ENCODE data around the gene UPK2. TPM values are rescaled to one million over a fixed set of nuclear protein-coding genes. Genes with fewer than 3 reads are reported as not detected.

UPK2 gene
- polyA plus RNA-seq, 1 donor from 2014 or later, result not detected

DNA sequence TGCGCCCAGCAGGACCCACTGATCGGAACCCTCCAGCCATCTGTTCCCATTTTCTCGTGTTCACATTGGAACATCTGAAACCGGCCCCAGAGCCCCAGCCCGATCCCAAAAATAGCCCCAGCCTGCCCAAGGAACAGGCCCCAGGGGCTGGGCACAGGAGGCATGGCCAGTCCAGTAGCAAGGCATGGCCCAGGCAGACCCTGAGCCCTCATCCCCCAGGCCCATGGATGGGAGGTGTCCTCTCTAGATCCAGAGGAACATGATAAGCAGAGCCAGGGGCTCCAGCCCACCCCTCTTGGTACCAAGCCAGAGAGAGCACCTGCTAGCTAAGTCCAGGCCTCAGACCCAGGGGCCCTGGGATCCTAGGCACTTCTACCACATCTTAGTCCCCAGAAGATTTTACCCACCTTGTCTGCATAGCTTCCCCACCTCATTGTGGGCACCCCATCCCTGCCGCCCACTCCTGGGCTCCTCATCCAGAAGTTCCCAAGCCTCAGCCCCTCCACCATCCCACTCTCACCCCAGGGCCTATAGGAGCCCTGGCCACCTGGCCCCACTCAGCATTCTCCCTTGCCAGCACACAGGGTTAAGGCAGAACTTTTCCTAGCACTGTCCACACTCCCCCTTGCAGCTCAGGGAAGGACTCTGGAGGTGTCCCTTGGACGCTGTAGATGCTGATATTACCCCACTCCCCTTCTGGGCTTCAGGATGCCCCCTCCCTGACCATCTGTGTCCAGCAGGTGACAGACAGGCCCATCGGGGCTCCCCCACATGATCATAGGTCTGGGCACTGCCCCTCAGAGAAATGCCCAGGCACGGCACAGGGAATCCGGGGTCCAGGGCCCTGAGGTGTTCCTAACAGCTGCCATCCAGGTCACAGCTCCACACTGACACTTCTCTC, 39.9 kb upstream of the UPK2 start:
- H3K9ac ChIP-seq (ENCODE audit: low read length), result no peak overlapping the region
- no peak overlapping the region for H3K4me3 ChIP-seq (ENCODE audit: low read length)
- H3K36me3 ChIP-seq (ENCODE audit: insufficient read depth, low read length), result no peaks in the 10 kb centered on the region
- H3K27me3 ChIP-seq (ENCODE audit: insufficient read depth, low read depth, low read length), result no peaks in the 10 kb centered on the region
- no peak overlapping the region for H3K4me2 ChIP-seq (ENCODE audit: low read length)
- no peaks in the 10 kb centered on the region for H3K9me2 ChIP-seq (ENCODE audit: insufficient read depth, low read length)
- no peak overlapping the region for H3K27ac ChIP-seq (ENCODE audit: low read length)
- no peaks in the 10 kb centered on the region for H3K9me3 ChIP-seq (ENCODE audit: low read length)
- peaks cover 11% of the 10 kb centered on the region for H4K20me1 ChIP-seq (ENCODE audit: insufficient read depth)
- peaks cover 49% of the 10 kb centered on the region for H3K79me2 ChIP-seq (replicated peaks; ENCODE audit: insufficient read depth, low read length)
- no peak overlapping the region for H2AFZ ChIP-seq (ENCODE audit: low read depth, low read length)
- no peaks in the 10 kb centered on the region for H3F3A ChIP-seq (ENCODE audit: insufficient read depth, low read length, poor library complexity, severe bottlenecking)
- TF ChIP-seq MXI1 (conservative IDR thresholded peaks at IDR 0.05; ENCODE audit: poor library complexity, severe bottlenecking) (no peak), EZH2 (IDR thresholded peaks at IDR 0.05; ENCODE audit: borderline replicate concordance, insufficient read depth, low read length, poor library complexity, severe bottlenecking) (no peak), SMC3 (conservative IDR thresholded peaks at IDR 0.05; ENCODE audit: poor library complexity) (no peak), CTCF (IDR thresholded peaks at IDR 0.05; ENCODE audit: poor library complexity, severe bottlenecking) (no peak), RAD21 (conservative IDR thresholded peaks at IDR 0.05) (no peak), EP300 (conservative IDR thresholded peaks at IDR 0.05; ENCODE audit: poor library complexity, severe bottlenecking) (no peak), POLR2AphosphoS5 (IDR thresholded peaks at IDR 0.05) (no peak), TAF1 (IDR thresholded peaks at IDR 0.05; ENCODE audit: low read depth) (no peak)
- TF ChIP-seq, protein P1, sequence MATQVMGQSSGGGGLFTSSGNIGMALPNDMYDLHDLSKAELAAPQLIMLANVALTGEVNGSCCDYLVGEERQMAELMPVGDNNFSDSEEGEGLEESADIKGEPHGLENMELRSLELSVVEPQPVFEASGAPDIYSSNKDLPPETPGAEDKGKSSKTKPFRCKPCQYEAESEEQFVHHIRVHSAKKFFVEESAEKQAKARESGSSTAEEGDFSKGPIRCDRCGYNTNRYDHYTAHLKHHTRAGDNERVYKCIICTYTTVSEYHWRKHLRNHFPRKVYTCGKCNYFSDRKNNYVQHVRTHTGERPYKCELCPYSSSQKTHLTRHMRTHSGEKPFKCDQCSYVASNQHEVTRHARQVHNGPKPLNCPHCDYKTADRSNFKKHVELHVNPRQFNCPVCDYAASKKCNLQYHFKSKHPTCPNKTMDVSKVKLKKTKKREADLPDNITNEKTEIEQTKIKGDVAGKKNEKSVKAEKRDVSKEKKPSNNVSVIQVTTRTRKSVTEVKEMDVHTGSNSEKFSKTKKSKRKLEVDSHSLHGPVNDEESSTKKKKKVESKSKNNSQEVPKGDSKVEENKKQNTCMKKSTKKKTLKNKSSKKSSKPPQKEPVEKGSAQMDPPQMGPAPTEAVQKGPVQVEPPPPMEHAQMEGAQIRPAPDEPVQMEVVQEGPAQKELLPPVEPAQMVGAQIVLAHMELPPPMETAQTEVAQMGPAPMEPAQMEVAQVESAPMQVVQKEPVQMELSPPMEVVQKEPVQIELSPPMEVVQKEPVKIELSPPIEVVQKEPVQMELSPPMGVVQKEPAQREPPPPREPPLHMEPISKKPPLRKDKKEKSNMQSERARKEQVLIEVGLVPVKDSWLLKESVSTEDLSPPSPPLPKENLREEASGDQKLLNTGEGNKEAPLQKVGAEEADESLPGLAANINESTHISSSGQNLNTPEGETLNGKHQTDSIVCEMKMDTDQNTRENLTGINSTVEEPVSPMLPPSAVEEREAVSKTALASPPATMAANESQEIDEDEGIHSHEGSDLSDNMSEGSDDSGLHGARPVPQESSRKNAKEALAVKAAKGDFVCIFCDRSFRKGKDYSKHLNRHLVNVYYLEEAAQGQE (IDR thresholded peaks at IDR 0.05; ENCODE audit: borderline replicate concordance), result no peak

- Histone ChIP-seq H3K27ac (ENCODE audit: low read length) (no peak overlapping the region), H3F3A (ENCODE audit: insufficient read depth, low read length, poor library complexity, severe bottlenecking) (no peaks in the 10 kb centered on the region), H2AFZ (ENCODE audit: low read depth, low read length) (no peak overlapping the region), H4K20me1 (ENCODE audit: insufficient read depth) (peaks cover 19% of the 10 kb centered on the region), H3K27me3 (ENCODE audit: insufficient read depth, low read depth, low read length) (no peaks in the 10 kb centered on the region), H3K36me3 (ENCODE audit: insufficient read depth, low read length) (no peaks in the 10 kb centered on the region), H3K4me3 (ENCODE audit: low read length) (no peak overlapping the region), H3K9ac (ENCODE audit: low read length) (no peak overlapping the region), H3K4me2 (ENCODE audit: low read length) (no peak overlapping the region), H3K9me2 (ENCODE audit: insufficient read depth, low read length) (no peaks in the 10 kb centered on the region), H3K79me2 (replicated peaks; ENCODE audit: insufficient read depth, low read length) (peaks cover 50% of the 10 kb centered on the region), H3K9me3 (ENCODE audit: low read length) (no peaks in the 10 kb centered on the region)
- TF ChIP-seq MXI1 (conservative IDR thresholded peaks at IDR 0.05; ENCODE audit: poor library complexity, severe bottlenecking) (no peak), EP300 (conservative IDR thresholded peaks at IDR 0.05; ENCODE audit: poor library complexity, severe bottlenecking) (no peak), RAD21 (conservative IDR thresholded peaks at IDR 0.05) (no peak), SMC3 (conservative IDR thresholded peaks at IDR 0.05; ENCODE audit: poor library complexity) (no peak), POLR2AphosphoS5 (IDR thresholded peaks at IDR 0.05) (no peak), TAF1 (IDR thresholded peaks at IDR 0.05; ENCODE audit: low read depth) (no peak), CTCF (IDR thresholded peaks at IDR 0.05; ENCODE audit: poor library complexity, severe bottlenecking) (no peak)
- TF ChIP-seq, protein P1 (IDR thresholded peaks at IDR 0.05; ENCODE audit: borderline replicate concordance), result no peak
Observed at GRCh38 chr11:118916842-118917388, 39.2 kb upstream of the UPK2 start.

All from neural cell (in vitro differentiated cells).